BLaER1 (cell line): ENCODE measurements around the gene SPAG6.

ENCODE experiments used
- H3K27ac ChIP-seq: shearing (Covaris generic); formaldehyde crosslinking; 2 replicates; pipeline ENCODE4 v1.8.1; 2022
- H3K27me3 ChIP-seq: shearing (Covaris generic); formaldehyde crosslinking; 2 replicates; pipeline ENCODE4 v1.8.1; 2022
- H3K36me3 ChIP-seq: shearing (Covaris generic); formaldehyde crosslinking; 2 replicates; pipeline ENCODE4 v1.8.1; 2022
- H3K4me1 ChIP-seq: shearing (Covaris generic); formaldehyde crosslinking; 2 replicates; pipeline ENCODE4 v1.8.1; 2022
- H3K4me2 ChIP-seq: shearing (Covaris generic); formaldehyde crosslinking; 2 replicates; pipeline ENCODE4 v1.8.1; 2022
- H3K4me3 ChIP-seq: shearing (Covaris generic); formaldehyde crosslinking; 2 replicates; pipeline ENCODE4 v1.8.1; 2022
- H3K9ac ChIP-seq: shearing (Covaris generic); formaldehyde crosslinking; 2 replicates; pipeline ENCODE4 v1.8.1; 2022
- H3K9me3 ChIP-seq: shearing (Covaris generic); formaldehyde crosslinking; 2 replicates; pipeline ENCODE4 v1.8.1; 2022
- H4K20me1 ChIP-seq: shearing (Covaris generic); formaldehyde crosslinking; 2 replicates; pipeline ENCODE4 v1.8.1; 2022
- Cebpa-rat ChIP-seq: shearing (Covaris generic); IDR thresholded peaks from 2 replicates; pipeline ENCODE4 v1.8.1; 2022

SPAG6 gene

GRCh38 chr10:22436893-22437619 is 91.8 kb downstream of the SPAG6 start:
- Histone ChIP-seq H3K36me3 (no peaks in the 10 kb centered on the region), H3K27me3 (no peaks in the 10 kb centered on the region), H3K4me2 (peak overlapping the region; percentile 86), H4K20me1 (no peaks in the 10 kb centered on the region), H3K4me3 (peak overlapping the region; percentile 76), H3K9me3 (no peaks in the 10 kb centered on the region), H3K4me1 (peaks cover 32% of the 10 kb centered on the region), H3K27ac (peak overlapping the region; percentile 97), H3K9ac (peak overlapping the region; percentile 93)
- TF ChIP-seq Cebpa-rat: no peak

- peak overlapping the region; percentile 93 for H3K9ac ChIP-seq
- peak overlapping the region; percentile 76 for H3K4me3 ChIP-seq
- no peaks in the 10 kb centered on the region for H3K27me3 ChIP-seq
- no peak for TF ChIP-seq Cebpa-rat
- H3K36me3 ChIP-seq: no peaks in the 10 kb centered on the region
- H3K27ac ChIP-seq: peak overlapping the region; percentile 97
- H3K4me2 ChIP-seq: peak overlapping the region; percentile 86
- no peaks in the 10 kb centered on the region for H3K9me3 ChIP-seq
- no peaks in the 10 kb centered on the region for H4K20me1 ChIP-seq
- H3K4me1 ChIP-seq: peaks cover 32% of the 10 kb centered on the region
Measured at GRCh38 chr10:22437620-22438588, 92.6 kb downstream of the SPAG6 start.

- Histone ChIP-seq H3K9ac (peak overlapping the region; percentile 93), H4K20me1 (no peaks in the 10 kb centered on the region), H3K27me3 (no peaks in the 10 kb centered on the region), H3K36me3 (no peaks in the 10 kb centered on the region), H3K4me1 (peaks cover 32% of the 10 kb centered on the region), H3K27ac (peak overlapping the region; percentile 97; the same call in 1 of the 2 replicates), H3K4me3 (peak overlapping the region; percentile 76), H3K4me2 (peak overlapping the region; percentile 86), H3K9me3 (no peaks in the 10 kb centered on the region)
- TF ChIP-seq Cebpa-rat: no peak
Measured at GRCh38 chr10:22438711-22439110, 93.4 kb downstream of the SPAG6 start.

- H3K27ac ChIP-seq: no peak overlapping the region
- no peaks in the 10 kb centered on the region for H4K20me1 ChIP-seq
- H3K4me1 ChIP-seq: peaks cover 21% of the 10 kb centered on the region
- H3K9me3 ChIP-seq: no peaks in the 10 kb centered on the region
- no peak overlapping the region for H3K4me2 ChIP-seq
- no peak overlapping the region for H3K4me3 ChIP-seq
- H3K27me3 ChIP-seq: no peaks in the 10 kb centered on the region
- no peak overlapping the region for H3K9ac ChIP-seq
- no peak for TF ChIP-seq Cebpa-rat
- no peaks in the 10 kb centered on the region for H3K36me3 ChIP-seq
Measured at GRCh38 chr10:22442063-22442462, 96.8 kb downstream of the SPAG6 start.

- H4K20me1 ChIP-seq: no peaks in the 10 kb centered on the region
- H3K9ac ChIP-seq: no peak overlapping the region
- H3K4me1 ChIP-seq: peaks cover 21% of the 10 kb centered on the region
- H3K9me3 ChIP-seq: no peaks in the 10 kb centered on the region
- no peak for TF ChIP-seq Cebpa-rat
- no peak overlapping the region for H3K27ac ChIP-seq
- H3K27me3 ChIP-seq: no peaks in the 10 kb centered on the region
- H3K4me3 ChIP-seq: no peak overlapping the region
- H3K36me3 ChIP-seq: no peaks in the 10 kb centered on the region
- no peak overlapping the region for H3K4me2 ChIP-seq
Measured at GRCh38 chr10:22442468-22442867, 97.2 kb downstream of the SPAG6 start.

- Histone ChIP-seq H3K27ac (no peak overlapping the region), H3K4me2 (no peak overlapping the region), H3K36me3 (no peaks in the 10 kb centered on the region), H3K9me3 (no peaks in the 10 kb centered on the region), H3K9ac (no peak overlapping the region), H3K4me3 (no peak overlapping the region), H4K20me1 (no peaks in the 10 kb centered on the region), H3K27me3 (no peaks in the 10 kb centered on the region), H3K4me1 (peaks cover 18% of the 10 kb centered on the region)
- no peak for TF ChIP-seq Cebpa-rat
Measured at GRCh38 chr10:22443175-22443901, 98.0 kb downstream of the SPAG6 start.

- H3K27ac ChIP-seq: no peak overlapping the region
- no peaks in the 10 kb centered on the region for H3K36me3 ChIP-seq
- no peak overlapping the region for H3K4me2 ChIP-seq
- peaks cover 8% of the 10 kb centered on the region for H3K4me1 ChIP-seq
- no peaks in the 10 kb centered on the region for H3K27me3 ChIP-seq
- H3K9me3 ChIP-seq: no peaks in the 10 kb centered on the region
- TF ChIP-seq Cebpa-rat: no peak
- no peak overlapping the region for H3K4me3 ChIP-seq
- H4K20me1 ChIP-seq: no peaks in the 10 kb centered on the region
- no peak overlapping the region for H3K9ac ChIP-seq
Measured at GRCh38 chr10:22444219-22444788, 99.0 kb downstream of the SPAG6 start.

GRCh38 chr10:22445495-22445894 is 100.2 kb downstream of the SPAG6 start:
- H3K9ac ChIP-seq: no peak overlapping the region
- no peak overlapping the region for H3K4me3 ChIP-seq
- no peaks in the 10 kb centered on the region for H3K9me3 ChIP-seq
- H3K27me3 ChIP-seq: no peaks in the 10 kb centered on the region
- H4K20me1 ChIP-seq: no peaks in the 10 kb centered on the region
- no peaks in the 10 kb centered on the region for H3K4me1 ChIP-seq
- no peak overlapping the region for H3K4me2 ChIP-seq
- no peak for TF ChIP-seq Cebpa-rat
- no peak overlapping the region for H3K27ac ChIP-seq
- H3K36me3 ChIP-seq: no peaks in the 10 kb centered on the region

GRCh38 chr10:22447068-22447467 is 101.8 kb downstream of the SPAG6 start:
- Histone ChIP-seq H3K9me3 (peaks cover 5% of the 10 kb centered on the region; the same call in 1 of the 2 replicates), H3K27me3 (no peaks in the 10 kb centered on the region), H3K4me1 (no peaks in the 10 kb centered on the region), H4K20me1 (no peaks in the 10 kb centered on the region), H3K27ac (no peak overlapping the region), H3K4me3 (no peak overlapping the region), H3K36me3 (no peaks in the 10 kb centered on the region), H3K9ac (no peak overlapping the region), H3K4me2 (no peak overlapping the region)
- no peak for TF ChIP-seq Cebpa-rat
